ENCODE data around the gene ADAMTS18. TPM values are rescaled to one million over a fixed set of nuclear protein-coding genes. Genes with fewer than 3 reads are reported as not detected.

The ADAMTS18 gene
- total and polyA plus RNA-seq, 4 experiments from 2014 or later, result not detected

DNA sequence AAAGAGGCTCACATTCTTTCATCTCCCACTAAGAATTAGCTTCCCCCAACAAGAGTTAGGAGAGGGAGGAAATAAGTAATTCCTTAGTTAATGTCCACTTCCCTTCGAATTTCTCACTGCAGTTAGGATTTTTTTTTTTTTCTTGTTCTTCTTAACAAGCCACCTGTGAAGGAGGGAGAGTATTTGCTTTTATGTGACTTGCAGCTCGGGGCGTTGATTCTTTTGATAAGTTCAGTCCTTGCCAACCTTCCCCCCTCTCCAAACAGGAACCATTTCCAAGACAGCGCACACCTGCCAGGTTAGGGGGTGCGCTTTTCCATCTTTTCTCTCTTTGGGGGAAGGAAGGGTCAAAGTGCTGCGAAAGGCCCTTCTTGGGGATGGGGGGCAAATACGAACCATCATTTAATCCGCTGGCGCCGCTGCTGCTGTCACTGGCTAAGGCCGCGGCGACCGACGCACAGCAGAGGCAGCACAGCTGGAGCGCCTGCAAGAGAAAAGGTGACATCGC, 758 bp downstream of the ADAMTS18 start:
- Mint-ChIP-seq H3K9me3 (peaks cover 0 to under 1% (median 0%) of the 10 kb centered on the region in 8 donors), H3K4me1 (peaks cover 0 to 1% (median 0%) of the 10 kb centered on the region in 4 donors), H3K4me3 (no peak overlapping the region), H3K36me3 (no peaks in the 10 kb centered on the region), H3K27ac (no peak overlapping the region), H3K27me3 (peaks cover 12 to 24% of the 10 kb centered on the region in 2 donors)
- Histone ChIP-seq H3K4me1 (ENCODE audit: insufficient read depth, low read length) (no peaks in the 10 kb centered on the region), H3K9me3 (ENCODE audit: control insufficient read depth in 1 of 2, low read length in 2 of 2) (no peaks in the 10 kb centered on the region), H3K4me3 (ENCODE audit: low read length in 2 of 2) (no peak overlapping the region), H3K27ac (ENCODE audit: low read depth, low read length) (no peak overlapping the region), H3K36me3 (ENCODE audit: insufficient read depth, low read length) (no peaks in the 10 kb centered on the region), H3K27me3 (ENCODE audit: insufficient read depth, low read length) (no peaks in the 10 kb centered on the region)
- POLR2A ChIA-PET (ENCODE audit: partially characterized antibody), result no interaction called here
- CTCF ChIA-PET (ENCODE audit: partially characterized antibody), result interaction anchor here (0.7 kb wide), 1 partner anchor 74 kb away, joined by 3 read pairs; no protein-coding TSS in a partner anchor
- no peak for DNase-seq
- intact Hi-C loops (cut with micrococcal nuclease), result no loop called here

DNA sequence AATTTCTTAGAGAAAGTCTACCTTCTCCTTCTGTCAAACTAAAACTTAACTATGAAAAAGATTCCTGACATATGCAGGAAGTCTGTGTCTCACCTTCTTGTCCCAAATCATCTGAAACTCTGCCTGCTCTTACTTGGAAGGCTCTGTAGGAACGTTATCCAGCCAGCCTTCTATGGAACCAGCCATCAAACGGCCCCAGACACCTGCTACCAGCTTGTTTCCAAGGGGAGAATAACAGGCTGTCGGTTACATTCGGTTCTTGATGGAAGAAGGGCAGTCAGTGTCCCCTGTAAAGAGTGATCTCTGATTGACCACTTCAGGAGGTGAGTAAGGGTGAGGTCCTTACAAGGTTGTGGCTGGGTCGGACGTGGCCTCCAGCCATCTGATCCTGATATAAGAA, 1.7 kb downstream of the ADAMTS18 start:
- H3K36me3 ChIP-seq (ENCODE audit: insufficient read depth, low read length), result no peaks in the 10 kb centered on the region
- H3K27me3 ChIP-seq (ENCODE audit: insufficient read depth, low read length), result no peaks in the 10 kb centered on the region
- intact Hi-C loops (cut with micrococcal nuclease), result no loop called here
- ChIA-PET CTCF (ENCODE audit: partially characterized antibody) (no interaction called here), POLR2A (ENCODE audit: partially characterized antibody) (no interaction called here)
- no peak overlapping the region for H3K27ac ChIP-seq (ENCODE audit: low read depth, low read length)
- H3K4me3 Mint-ChIP-seq, result no peak overlapping the region
- no peak overlapping the region for H3K27ac Mint-ChIP-seq
- no peaks in the 10 kb centered on the region for H3K36me3 Mint-ChIP-seq
- H3K27me3 Mint-ChIP-seq, result peaks cover 12 to 24% of the 10 kb centered on the region in 2 donors
- H3K4me1 Mint-ChIP-seq, result peaks cover 0 to 1% (median 0%) of the 10 kb centered on the region in 4 donors
- H3K9me3 Mint-ChIP-seq, result peaks cover 0 to 5% (median 0%) of the 10 kb centered on the region in 8 donors
- H3K4me1 ChIP-seq (ENCODE audit: insufficient read depth, low read length), result no peaks in the 10 kb centered on the region
- DNase-seq, result no peak
- H3K9me3 ChIP-seq (ENCODE audit: control insufficient read depth in 1 of 2, low read length in 2 of 2), result no peaks in the 10 kb centered on the region
- no peak overlapping the region for H3K4me3 ChIP-seq (ENCODE audit: low read length in 2 of 2)

DNA sequence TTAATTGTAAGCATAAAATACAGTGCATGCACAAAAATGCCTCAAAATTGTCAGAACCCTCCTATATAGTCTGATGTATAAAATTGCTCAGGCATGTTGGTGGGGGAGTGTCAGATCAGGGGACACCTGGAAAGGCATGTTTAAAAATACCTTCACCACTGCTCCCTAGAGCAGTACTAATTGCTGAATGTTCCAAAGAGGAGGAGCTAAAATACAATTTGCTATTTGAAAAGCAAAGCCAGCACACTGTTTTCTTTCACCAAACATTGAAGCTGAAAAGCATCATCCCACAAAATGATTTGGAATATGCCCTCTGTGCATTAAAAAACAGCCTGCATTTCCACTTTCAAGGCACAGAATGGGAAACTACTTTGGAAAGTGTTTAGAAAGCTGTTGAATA, 2.6 kb downstream of the ADAMTS18 start:
- Mint-ChIP-seq H3K27me3 (peaks cover 12 to 24% of the 10 kb centered on the region in 2 donors), H3K27ac (no peak overlapping the region)

DNA sequence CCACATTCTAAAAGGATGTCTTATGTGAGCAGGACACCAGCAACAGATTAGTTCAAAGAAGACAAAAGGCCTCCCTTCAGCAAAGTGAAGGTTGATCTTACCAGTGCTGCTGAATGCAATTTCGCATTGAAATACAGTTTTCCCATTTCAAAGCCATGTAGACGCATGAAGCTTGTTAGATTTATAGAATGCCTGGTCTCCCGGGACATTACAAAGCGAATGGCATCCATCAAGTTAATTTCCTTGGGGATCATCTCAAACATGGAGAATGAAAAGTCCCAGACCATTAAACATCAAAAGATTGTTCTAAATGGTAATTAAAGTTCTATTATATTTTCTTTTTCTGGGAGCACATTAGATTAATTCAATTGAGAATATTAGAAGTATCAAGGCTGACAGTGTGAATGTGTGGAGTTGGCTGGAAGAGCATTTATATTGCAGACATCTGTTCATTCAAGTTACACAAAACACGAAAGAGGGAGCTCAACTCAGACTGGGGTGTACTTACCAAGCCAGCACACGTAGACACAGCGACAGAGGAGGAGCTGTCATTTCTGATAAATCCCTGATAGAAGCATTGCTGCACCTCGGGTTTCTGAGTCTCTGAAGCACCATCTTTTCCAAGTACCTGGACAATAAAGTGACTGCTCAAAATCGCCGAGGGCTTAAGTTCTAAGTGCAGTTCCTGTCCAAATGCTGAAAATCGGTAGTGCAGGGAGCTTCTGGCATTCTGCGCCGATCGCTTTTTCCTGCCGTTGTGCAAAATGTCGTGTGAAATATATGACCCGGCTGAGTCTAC, 3.8 kb downstream of the ADAMTS18 start:
- H3K4me3 ChIP-seq (ENCODE audit: low read length in 2 of 2), result no peak overlapping the region

More for the DNA sequence above, 2.6 kb downstream of the ADAMTS18 start:
- Histone ChIP-seq H3K27ac (ENCODE audit: low read depth, low read length) (no peak overlapping the region), H3K36me3 (ENCODE audit: insufficient read depth, low read length) (no peaks in the 10 kb centered on the region), H3K4me3 (ENCODE audit: low read length in 2 of 2) (no peak overlapping the region), H3K9me3 (ENCODE audit: control insufficient read depth in 1 of 2, low read length in 2 of 2) (no peaks in the 10 kb centered on the region), H3K4me1 (ENCODE audit: insufficient read depth, low read length) (no peaks in the 10 kb centered on the region), H3K27me3 (ENCODE audit: insufficient read depth, low read length) (no peaks in the 10 kb centered on the region)
- POLR2A ChIA-PET (ENCODE audit: partially characterized antibody), result no interaction called here
- Mint-ChIP-seq H3K36me3 (no peaks in the 10 kb centered on the region), H3K9me3 (peaks cover 0 to 5% (median 0%) of the 10 kb centered on the region in 8 donors), H3K4me1 (peaks cover 0 to 1% (median 0%) of the 10 kb centered on the region in 4 donors), H3K4me3 (no peak overlapping the region)
- CTCF ChIA-PET (ENCODE audit: partially characterized antibody), result no interaction called here
- intact Hi-C loops (cut with micrococcal nuclease), result no loop called here
- no peak for DNase-seq

DNA sequence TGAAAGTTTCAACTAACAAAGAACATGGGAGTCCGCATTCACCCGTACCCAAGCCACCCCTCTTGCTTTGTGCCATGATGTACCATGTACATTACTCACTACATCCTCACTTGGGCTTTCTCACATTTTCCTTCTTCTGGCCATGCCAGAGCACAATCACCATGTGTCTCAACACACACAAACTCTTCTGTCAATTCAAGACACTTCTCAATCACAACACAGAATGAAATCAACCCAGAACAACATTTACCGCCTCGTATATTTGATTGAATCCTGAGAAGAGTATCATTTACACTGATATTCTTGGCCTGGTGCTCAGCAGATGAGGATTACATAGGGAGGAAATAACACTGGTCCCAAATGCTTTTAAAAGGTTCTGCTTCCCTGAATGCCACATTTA, 4.5 kb downstream of the ADAMTS18 start:
- Mint-ChIP-seq H3K4me1 (peaks cover 0 to 1% (median 0%) of the 10 kb centered on the region in 4 donors), H3K27ac (no peak overlapping the region), H3K36me3 (no peaks in the 10 kb centered on the region), H3K27me3 (peaks cover 9 to 17% of the 10 kb centered on the region in 2 donors), H3K4me3 (no peak overlapping the region), H3K9me3 (peaks cover 0 to 5% (median 0%) of the 10 kb centered on the region in 8 donors)
- Histone ChIP-seq H3K4me1 (ENCODE audit: insufficient read depth, low read length) (no peaks in the 10 kb centered on the region), H3K9me3 (ENCODE audit: control insufficient read depth in 1 of 2, low read length in 2 of 2) (no peaks in the 10 kb centered on the region), H3K27ac (ENCODE audit: low read depth, low read length) (no peak overlapping the region), H3K27me3 (ENCODE audit: insufficient read depth, low read length) (no peaks in the 10 kb centered on the region), H3K4me3 (ENCODE audit: low read length in 2 of 2) (no peak overlapping the region), H3K36me3 (ENCODE audit: insufficient read depth, low read length) (no peaks in the 10 kb centered on the region)
- intact Hi-C loops (cut with micrococcal nuclease), result no loop called here
- CTCF ChIA-PET (ENCODE audit: partially characterized antibody), result no interaction called here
- DNase-seq, result no peak
- POLR2A ChIA-PET (ENCODE audit: partially characterized antibody), result no interaction called here

More for the DNA sequence above, 3.8 kb downstream of the ADAMTS18 start:
- Histone ChIP-seq H3K4me1 (ENCODE audit: insufficient read depth, low read length) (no peaks in the 10 kb centered on the region), H3K27ac (ENCODE audit: low read depth, low read length) (no peak overlapping the region), H3K36me3 (ENCODE audit: insufficient read depth, low read length) (no peaks in the 10 kb centered on the region), H3K27me3 (ENCODE audit: insufficient read depth, low read length) (no peaks in the 10 kb centered on the region), H3K9me3 (ENCODE audit: control insufficient read depth in 1 of 2, low read length in 2 of 2) (no peaks in the 10 kb centered on the region)
- no peak overlapping the region for H3K4me3 Mint-ChIP-seq
- ChIA-PET POLR2A (ENCODE audit: partially characterized antibody) (no interaction called here), CTCF (ENCODE audit: partially characterized antibody) (no interaction called here)
- no peaks in the 10 kb centered on the region for H3K36me3 Mint-ChIP-seq
- H3K9me3 Mint-ChIP-seq, result peaks cover 0 to 5% (median 0%) of the 10 kb centered on the region in 8 donors
- H3K4me1 Mint-ChIP-seq, result peaks cover 0 to 1% (median 0%) of the 10 kb centered on the region in 4 donors
- no peak overlapping the region for H3K27ac Mint-ChIP-seq
- intact Hi-C loops (cut with micrococcal nuclease), result no loop called here
- H3K27me3 Mint-ChIP-seq, result peaks cover 12 to 20% of the 10 kb centered on the region in 2 donors
- no peak for DNase-seq

DNA sequence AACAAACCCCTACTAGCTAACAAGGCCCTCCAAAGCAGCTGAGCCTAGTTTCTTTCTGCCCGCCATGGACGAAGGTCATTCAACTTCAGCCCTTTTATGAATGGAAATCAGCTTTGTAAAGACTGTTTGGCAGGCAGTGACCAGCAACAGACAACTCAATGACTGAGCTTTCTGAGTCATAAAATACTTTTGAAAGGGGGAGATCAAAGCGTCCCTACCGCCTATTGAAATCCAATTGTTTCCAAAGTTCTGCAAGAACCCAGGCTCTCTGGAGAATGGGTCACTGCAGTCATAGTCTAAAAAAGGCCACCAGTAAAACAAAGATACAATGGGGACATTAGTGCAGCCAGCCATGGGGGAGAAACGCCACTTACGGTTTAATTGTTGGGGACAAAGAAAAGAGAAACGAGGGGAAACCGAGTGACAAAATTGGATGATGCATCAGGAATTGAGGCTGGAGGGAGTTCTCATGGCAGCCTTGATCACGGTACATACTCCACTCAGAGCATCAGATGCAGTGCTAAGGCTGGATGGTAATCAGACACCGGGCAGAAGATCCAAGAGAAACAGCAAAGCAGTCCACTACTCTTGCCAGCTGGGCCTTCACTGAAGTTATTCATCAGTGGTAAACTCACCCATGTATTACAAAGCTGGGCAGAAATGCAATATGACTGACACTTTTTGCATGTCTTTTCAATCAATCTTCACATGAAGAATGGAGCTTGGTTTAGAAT, 9.8 kb downstream of the ADAMTS18 start:
- Mint-ChIP-seq H3K27ac (no peak overlapping the region), H3K4me1 (no peaks in the 10 kb centered on the region), H3K36me3 (no peaks in the 10 kb centered on the region), H3K9me3 (peaks cover 0 to 5% (median 0%) of the 10 kb centered on the region in 8 donors), H3K27me3 (peaks cover 0 to 5% of the 10 kb centered on the region in 2 donors), H3K4me3 (no peak overlapping the region)
- no peaks in the 10 kb centered on the region for H3K27me3 ChIP-seq (ENCODE audit: insufficient read depth, low read length)
- POLR2A ChIA-PET (ENCODE audit: partially characterized antibody), result no interaction called here
- no peak overlapping the region for H3K4me3 ChIP-seq (ENCODE audit: low read length in 2 of 2)
- CTCF ChIA-PET (ENCODE audit: partially characterized antibody), result no interaction called here
- no peaks in the 10 kb centered on the region for H3K9me3 ChIP-seq (ENCODE audit: control insufficient read depth in 1 of 2, low read length in 2 of 2)
- H3K36me3 ChIP-seq (ENCODE audit: insufficient read depth, low read length), result no peaks in the 10 kb centered on the region
- DNase-seq, result no peak
- H3K27ac ChIP-seq (ENCODE audit: low read depth, low read length), result no peak overlapping the region
- intact Hi-C loops (cut with micrococcal nuclease), result no loop called here
- no peaks in the 10 kb centered on the region for H3K4me1 ChIP-seq (ENCODE audit: insufficient read depth, low read length)

DNA sequence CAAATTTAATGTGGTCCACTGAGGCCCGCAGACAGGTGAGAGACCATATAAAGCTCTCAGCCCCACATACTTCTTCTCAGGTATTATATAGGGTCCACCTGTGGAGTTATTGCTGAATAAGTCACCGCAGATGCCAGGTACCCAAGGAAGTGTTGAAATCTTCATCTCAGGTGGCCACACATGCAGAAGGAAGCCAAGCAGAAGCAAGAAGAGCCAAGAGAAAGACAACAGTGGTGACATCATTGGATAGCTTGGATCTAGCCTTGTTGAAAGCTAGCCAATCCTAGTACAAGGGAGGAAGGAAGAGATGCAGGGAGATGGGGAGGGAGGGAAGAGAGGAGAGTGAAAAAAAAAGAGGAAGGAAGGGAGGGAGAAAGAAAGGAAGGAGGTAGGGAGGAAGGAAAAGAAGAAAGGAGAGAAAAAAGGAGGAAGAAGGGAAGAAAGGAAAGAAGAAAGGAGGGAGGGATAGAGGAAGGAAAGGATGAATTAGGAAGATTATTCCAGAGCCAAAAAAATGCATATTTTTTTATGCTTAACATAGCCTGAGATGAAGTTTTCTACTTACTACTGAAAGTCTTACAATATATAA, 12.5 kb downstream of the ADAMTS18 start:
- peaks cover 5 to 6% of the 10 kb centered on the region in 2 donors for H3K27me3 Mint-ChIP-seq
- Histone ChIP-seq H3K36me3 (ENCODE audit: insufficient read depth, low read length) (no peaks in the 10 kb centered on the region), H3K4me3 (ENCODE audit: low read length in 2 of 2) (no peak overlapping the region), H3K27me3 (ENCODE audit: insufficient read depth, low read length) (no peaks in the 10 kb centered on the region), H3K27ac (ENCODE audit: low read depth, low read length) (no peak overlapping the region), H3K9me3 (ENCODE audit: control insufficient read depth in 1 of 2, low read length in 2 of 2) (no peaks in the 10 kb centered on the region), H3K4me1 (ENCODE audit: insufficient read depth, low read length) (no peaks in the 10 kb centered on the region)
- H3K4me1 Mint-ChIP-seq, result no peaks in the 10 kb centered on the region
- CTCF ChIA-PET (ENCODE audit: partially characterized antibody), result no interaction called here
- H3K4me3 Mint-ChIP-seq, result no peak overlapping the region
- intact Hi-C loops (cut with micrococcal nuclease), result no loop called here
- no peak overlapping the region for H3K27ac Mint-ChIP-seq
- POLR2A ChIA-PET (ENCODE audit: partially characterized antibody), result no interaction called here
- DNase-seq, result no peak
- no peaks in the 10 kb centered on the region for H3K36me3 Mint-ChIP-seq
- H3K9me3 Mint-ChIP-seq, result peaks cover 0 to 1% (median 0%) of the 10 kb centered on the region in 8 donors
